GM18519 (cell line): Measurements from ENCODE around the gene PRF1.

Source experiments
- ATAC-seq: cut with Tn5 transposase; IDR thresholded peaks from one replicate; pipeline ENCODE4 v1.9.1; 2021; ENCODE audit warnings: mild to moderate bottlenecking, moderate library complexity; ENCODE audit not compliant: unreplicated experiment, low FRiP score

PRF1 gene

GRCh38 chr10:70596110-70596798 is 6.3 kb downstream of the PRF1 start:
- ATAC-seq, result no peak

GRCh38 chr10:70595566-70596016 is 7.0 kb downstream of the PRF1 start:
- no peak for ATAC-seq

GRCh38 chr10:70594161-70594560 is 8.4 kb downstream of the PRF1 start:
- ATAC-seq, result no peak

- no peak for ATAC-seq
Measured at GRCh38 chr10:70593513-70593890, 9.0 kb downstream of the PRF1 start.

- no peak for ATAC-seq
Measured at GRCh38 chr10:70592746-70593512, 9.6 kb downstream of the PRF1 start.

- ATAC-seq, result no peak
Measured at GRCh38 chr10:70592186-70592735, 10.3 kb downstream of the PRF1 start.

DNA sequence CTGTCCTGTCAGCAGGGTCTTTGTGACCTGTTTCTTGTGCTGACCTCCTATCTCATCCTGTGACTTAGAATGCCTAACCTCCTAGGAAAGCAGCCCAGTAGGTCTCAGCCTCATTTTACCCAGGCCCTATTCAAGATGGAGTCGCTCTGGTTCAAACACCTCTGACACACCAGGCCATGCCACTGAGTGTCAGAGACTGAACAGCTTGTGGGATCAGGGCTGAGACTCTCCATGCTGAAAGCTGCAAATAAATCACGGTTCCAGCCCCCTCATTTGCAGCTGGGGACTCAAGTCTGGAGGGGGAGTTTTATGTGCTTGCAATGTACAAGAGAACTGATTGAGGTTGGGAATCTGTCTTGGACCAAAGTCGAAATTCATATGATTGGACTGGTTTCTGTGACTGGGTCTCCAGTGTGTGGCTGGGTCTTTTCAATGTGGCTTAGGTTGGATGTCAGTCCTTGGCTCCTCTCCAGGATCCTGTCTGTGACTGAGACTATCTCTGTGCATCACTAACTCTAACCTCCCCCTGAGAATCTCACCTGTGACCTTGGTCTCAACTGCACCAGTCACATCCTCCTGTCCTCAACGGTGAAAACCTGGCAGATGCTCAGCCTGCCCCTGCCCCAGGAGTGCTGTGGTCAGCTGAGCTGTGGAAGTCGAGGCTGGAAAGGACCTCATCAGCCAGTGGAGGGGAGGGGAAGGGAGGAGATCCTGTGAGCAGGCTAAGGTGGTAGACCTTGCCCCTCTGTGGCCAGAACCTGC is 11.7 kb downstream of the PRF1 start:
- ATAC-seq, result no peak

DNA sequence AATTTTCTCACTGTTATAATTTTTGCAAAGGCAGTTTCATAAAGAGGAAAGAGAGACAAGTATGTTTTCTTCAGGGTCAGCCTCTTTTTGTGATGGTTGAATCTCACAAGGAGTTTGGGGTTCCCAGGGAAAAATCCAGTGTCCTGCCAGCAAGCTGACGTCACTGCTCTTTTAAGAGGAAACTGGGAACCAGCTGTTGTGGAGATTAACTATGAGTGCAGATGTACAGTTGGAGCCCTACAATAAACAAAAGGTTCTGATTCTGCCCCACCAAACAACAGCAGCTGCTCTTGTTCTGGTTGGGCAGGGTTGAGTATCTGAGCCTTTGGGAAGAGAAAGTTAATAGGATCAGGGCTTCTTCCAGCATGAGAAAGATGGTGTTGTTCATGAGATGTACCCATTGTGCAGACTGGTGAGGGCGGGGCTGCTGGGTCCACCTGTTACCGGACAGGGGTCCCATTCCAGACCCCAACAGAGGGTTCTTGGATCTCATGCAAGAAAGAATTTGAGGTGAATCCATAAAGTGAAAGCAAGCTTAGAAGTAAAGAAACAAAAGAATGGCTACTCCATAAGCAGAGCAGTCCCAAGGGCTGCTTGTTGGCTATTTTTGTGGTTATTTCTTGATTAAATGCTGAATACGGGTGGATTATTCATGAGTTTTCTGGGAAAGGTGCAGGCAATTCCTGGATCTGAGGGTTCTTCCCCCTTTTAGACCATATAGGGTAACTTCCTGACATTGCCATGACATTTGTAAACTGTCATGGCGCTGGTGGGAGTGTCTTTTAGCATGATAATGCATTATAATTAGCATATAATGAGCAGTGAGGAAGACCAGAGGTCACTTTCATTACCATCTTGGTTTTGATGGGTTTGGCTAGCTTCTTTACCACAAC is 12.5 kb downstream of the PRF1 start:
- ATAC-seq, result no peak

DNA sequence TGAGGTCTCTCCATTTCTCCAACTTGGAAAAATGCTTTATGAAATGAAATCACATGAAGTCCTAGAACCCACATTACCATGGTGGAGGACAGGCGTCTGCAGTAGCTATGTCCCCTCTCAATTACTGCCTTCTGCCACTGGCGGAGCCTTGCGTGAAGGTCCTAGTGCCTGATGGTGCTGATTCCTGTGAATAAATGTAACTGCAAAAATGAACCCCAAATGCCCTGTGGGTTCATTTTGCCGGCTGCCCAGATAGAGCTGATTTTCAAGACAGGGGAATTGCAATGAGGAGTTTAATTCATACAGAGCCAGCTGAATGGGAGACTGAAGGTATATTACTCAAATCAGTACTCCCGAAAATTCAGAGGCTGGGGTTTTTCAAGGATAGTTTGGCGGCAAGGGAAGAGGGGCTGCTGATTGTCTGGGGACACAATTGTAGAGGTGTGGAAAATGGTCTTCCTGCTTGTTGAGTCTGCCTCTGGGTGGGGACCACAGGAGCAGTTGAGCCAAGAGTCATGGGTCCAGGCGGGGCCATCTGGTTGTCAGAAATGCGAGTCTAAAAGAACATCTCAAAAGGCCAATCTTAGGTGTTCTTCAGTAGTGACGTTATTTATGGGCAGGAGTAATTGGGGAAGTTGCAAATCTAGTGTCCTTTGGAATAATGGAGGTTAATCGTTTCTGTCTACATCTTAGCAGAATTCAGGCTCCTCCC is 13.5 kb downstream of the PRF1 start:
- no peak for ATAC-seq

DNA sequence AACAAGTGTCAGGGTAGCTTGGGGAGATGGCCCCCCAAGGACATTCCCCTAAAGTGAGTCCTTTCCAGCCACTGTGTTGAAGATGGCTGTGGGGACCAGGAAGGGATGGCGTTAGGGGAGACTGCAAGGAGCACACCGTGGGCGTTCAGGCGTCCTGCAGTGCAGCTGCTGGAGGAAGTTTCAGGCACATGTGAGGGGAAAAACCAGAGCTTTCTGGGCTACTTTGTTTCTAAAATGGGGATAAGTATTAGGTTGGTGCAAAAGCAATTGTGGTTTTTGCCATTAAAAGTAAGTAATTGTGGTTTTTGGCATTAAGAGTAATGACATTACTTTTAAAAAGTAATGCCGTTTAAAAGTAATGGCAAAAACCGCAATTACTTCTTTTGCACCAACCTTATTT is 14.3 kb downstream of the PRF1 start:
- no peak for ATAC-seq

- no peak for ATAC-seq
Measured at GRCh38 chr10:70587045-70587658, 15.4 kb downstream of the PRF1 start.

DNA sequence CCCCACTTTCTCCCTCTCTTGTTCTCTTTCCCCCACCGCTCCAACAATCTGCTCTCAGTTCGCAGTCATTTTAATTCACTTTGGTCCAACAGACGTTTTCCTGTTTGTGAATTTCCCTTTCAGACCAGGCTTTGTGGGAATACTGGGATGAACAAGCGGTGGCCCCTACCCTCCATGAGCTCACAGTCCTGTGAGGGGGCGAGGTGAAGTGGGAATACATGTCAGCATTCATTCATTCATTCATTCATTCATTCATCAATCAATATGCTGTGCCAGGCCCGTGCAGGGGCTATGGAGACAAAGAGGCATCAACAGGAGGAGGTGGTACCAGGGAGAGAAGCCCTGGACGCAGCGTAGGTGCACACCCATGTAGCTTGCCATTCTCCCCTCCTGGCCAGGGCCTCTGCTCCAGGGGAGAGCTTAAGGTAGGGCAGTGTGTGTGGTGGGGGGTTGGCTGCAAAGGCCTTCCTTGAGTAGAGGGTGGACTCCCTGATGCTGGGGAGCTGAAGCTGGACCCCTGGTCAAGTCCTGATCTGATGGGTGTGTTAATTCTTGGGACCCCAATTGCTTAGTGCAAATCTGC is 16.1 kb downstream of the PRF1 start:
- ATAC-seq, result no peak

- no peak for ATAC-seq
Measured at GRCh38 chr10:70585578-70586169, 16.9 kb downstream of the PRF1 start.

- no peak for ATAC-seq
Measured at GRCh38 chr10:70584909-70585544, 17.5 kb downstream of the PRF1 start.

DNA sequence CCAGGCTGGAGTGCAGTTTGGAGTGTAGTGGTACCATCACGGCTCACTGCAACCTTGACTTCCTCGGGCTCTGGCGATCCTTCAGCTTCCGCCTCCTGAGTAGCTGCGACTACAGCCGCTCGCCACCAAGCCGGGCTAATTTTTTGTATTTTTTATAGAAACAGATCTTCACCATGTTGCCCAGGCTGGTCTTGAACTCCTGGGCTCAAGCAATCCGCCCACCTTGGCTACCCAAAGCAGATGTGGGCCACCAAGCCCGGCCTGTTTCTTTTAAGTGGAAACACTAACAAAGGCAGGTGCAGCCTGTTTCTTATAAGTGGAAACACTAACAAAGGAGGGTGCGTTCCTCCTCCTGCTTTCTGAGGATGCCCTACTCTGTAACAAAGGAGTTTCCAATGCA is 18.2 kb downstream of the PRF1 start:
- no peak for ATAC-seq

GRCh38 chr10:70583669-70584037 is 18.9 kb downstream of the PRF1 start:
- no peak for ATAC-seq

DNA sequence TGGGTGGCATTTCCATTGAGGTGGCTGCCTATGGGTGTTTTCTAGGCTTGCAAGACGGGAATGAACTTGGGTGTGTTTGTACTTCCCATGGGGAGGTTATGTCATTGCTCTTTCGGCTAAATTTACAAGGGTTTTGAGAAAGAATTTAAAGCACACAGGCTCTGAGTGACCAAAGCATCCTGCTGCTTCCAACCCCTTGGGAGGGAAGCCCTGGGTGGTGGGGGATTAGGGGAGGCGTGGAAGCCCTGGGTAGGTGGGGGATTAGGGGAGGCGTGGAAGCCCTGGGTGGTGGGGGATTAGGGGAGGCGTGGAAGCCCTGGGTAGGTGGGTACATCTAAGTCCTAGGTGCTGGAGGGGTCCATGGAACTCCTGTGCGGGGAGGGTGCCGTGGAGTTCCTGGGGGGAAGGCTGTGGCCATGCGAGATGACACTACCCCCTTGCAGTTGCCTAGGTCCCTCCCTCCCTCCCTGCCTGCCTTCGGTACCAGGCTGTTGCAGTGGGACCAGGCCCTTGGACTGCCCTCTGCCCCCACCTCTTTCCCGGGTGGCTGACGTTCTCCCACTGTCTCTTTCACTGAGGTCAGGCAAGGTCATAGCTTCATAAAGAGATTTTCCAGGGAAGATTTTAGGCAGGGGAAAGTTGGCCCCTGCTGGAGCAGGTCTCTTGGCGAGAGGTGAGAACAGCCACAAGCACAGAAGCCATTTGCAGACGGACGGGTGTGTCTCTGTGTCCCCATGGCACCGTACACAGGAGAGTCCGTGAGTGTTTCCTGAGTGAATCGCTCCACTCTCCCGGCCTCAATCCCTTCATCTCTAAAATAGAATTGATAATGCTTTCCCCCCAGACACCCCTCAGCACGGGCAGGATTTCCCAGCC is 19.5 kb downstream of the PRF1 start:
- no peak for ATAC-seq
